Progenitor cell of endocrine pancreas (in vitro differentiated cells): ENCODE data around the gene MYRIP. TPM values are rescaled to one million over a fixed set of nuclear protein-coding genes. Genes with fewer than 3 reads are reported as not detected.

Experiments
- DNase-seq: peaks from one replicate; pipeline ENCODE4 v3.0.0; 2021; ENCODE audit warnings: low spot score; ENCODE audit not compliant: unreplicated experiment
- H3K27ac Mint-ChIP-seq: 2 replicates; pipeline ENCODE4 v1.8.0; 2021; ENCODE audit warnings: mild to moderate bottlenecking, moderate library complexity, mixed read lengths
- H3K27me3 Mint-ChIP-seq: 2 replicates; pipeline ENCODE4 v1.8.0; 2021; ENCODE audit warnings: mixed read lengths
- H3K36me3 Mint-ChIP-seq: 2 replicates; pipeline ENCODE4 v1.8.0; 2022; ENCODE audit warnings: mixed read lengths; ENCODE audit not compliant: insufficient read depth
- H3K4me1 Mint-ChIP-seq: 2 replicates; pipeline ENCODE4 v1.8.0; 2021; ENCODE audit warnings: low read depth, mixed read lengths
- H3K4me3 Mint-ChIP-seq: 2 replicates; pipeline ENCODE4 v1.8.0; 2021; ENCODE audit warnings: low read depth, mild to moderate bottlenecking, moderate library complexity, mixed read lengths
- H3K9me3 Mint-ChIP-seq: 2 replicates; pipeline ENCODE4 v1.8.0; 2021; ENCODE audit warnings: low read depth, mixed read lengths
- total RNA-seq: library from RNA; stranded (reverse); gene quantifications from 2 replicates; pipeline ENCODE4 v1.2.1, GENCODE V29; 2021
- TF ChIP-seq, protein P1 (sequence below): fragments of 200-600 bp; sonication (generic); IDR thresholded peaks from one replicate; pipeline ENCODE4 v1.5.0; 2021; ENCODE audit warnings: antibody characterized with exemption, mild to moderate bottlenecking; ENCODE audit not compliant: unreplicated experiment

Gene MYRIP
- total RNA-seq, 1 donor from 2014 or later: 0.57 TPM

DNA sequence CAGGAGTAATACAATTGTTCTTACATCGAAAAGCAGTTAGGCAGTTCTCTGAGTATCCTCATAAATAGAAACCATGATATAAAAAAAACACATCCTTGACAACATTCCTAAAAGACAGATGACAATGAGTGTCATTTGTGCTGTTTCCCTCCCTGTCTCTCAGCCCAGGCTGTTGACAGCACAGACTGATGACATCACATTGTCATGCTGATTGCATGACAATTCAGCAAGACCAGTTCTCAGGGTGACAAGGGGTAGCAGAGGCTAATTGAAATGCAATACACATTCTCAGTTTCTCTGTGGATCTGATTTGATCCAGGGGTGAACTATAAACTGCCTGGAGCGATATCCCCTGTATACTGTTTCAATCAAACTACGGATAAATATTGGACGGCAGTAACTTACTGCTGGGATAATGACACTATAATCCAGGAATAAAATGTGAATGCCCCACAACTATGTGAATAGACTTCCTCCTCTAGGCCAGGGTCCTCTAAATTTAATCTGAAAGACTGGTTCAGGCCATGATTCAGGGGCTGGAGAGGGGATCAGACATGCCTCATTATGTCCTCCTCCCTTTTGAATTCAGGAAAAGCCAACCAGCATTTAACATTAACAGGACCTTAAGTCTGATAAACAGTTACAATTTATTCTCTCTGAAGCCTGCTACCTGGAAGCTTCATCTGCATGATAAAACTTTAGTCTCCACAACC lies 483.4 kb downstream of the MYRIP start:
- H3K4me1 Mint-ChIP-seq: peaks cover 2% of the 10 kb centered on the region
- no peaks in the 10 kb centered on the region for H3K9me3 Mint-ChIP-seq
- DNase-seq: no peak
- H3K4me3 Mint-ChIP-seq: no peak overlapping the region
- H3K27me3 Mint-ChIP-seq: no peaks in the 10 kb centered on the region
- H3K36me3 Mint-ChIP-seq: no peaks in the 10 kb centered on the region
- TF ChIP-seq, protein P1, sequence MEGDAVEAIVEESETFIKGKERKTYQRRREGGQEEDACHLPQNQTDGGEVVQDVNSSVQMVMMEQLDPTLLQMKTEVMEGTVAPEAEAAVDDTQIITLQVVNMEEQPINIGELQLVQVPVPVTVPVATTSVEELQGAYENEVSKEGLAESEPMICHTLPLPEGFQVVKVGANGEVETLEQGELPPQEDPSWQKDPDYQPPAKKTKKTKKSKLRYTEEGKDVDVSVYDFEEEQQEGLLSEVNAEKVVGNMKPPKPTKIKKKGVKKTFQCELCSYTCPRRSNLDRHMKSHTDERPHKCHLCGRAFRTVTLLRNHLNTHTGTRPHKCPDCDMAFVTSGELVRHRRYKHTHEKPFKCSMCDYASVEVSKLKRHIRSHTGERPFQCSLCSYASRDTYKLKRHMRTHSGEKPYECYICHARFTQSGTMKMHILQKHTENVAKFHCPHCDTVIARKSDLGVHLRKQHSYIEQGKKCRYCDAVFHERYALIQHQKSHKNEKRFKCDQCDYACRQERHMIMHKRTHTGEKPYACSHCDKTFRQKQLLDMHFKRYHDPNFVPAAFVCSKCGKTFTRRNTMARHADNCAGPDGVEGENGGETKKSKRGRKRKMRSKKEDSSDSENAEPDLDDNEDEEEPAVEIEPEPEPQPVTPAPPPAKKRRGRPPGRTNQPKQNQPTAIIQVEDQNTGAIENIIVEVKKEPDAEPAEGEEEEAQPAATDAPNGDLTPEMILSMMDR: no peak
- no peak overlapping the region for H3K27ac Mint-ChIP-seq

GRCh38 chr3:40294434-40294833 lies 485.0 kb downstream of the MYRIP start:
- no peaks in the 10 kb centered on the region for H3K36me3 Mint-ChIP-seq
- TF ChIP-seq, protein P1: no peak

GRCh38 chr3:40298075-40298474 lies 488.7 kb downstream of the MYRIP start:
- no peak for DNase-seq
- TF ChIP-seq, protein P1: no peak
- no peaks in the 10 kb centered on the region for H3K27me3 Mint-ChIP-seq
- H3K27ac Mint-ChIP-seq: no peak overlapping the region
- H3K36me3 Mint-ChIP-seq: no peaks in the 10 kb centered on the region
- H3K4me3 Mint-ChIP-seq: no peak overlapping the region
- no peaks in the 10 kb centered on the region for H3K9me3 Mint-ChIP-seq
- H3K4me1 Mint-ChIP-seq: peaks cover 2% of the 10 kb centered on the region

More at GRCh38 chr3:40294434-40294833, 485.0 kb downstream of the MYRIP start:
- no peaks in the 10 kb centered on the region for H3K27me3 Mint-ChIP-seq
- no peaks in the 10 kb centered on the region for H3K9me3 Mint-ChIP-seq
- no peak overlapping the region for H3K27ac Mint-ChIP-seq
- no peak overlapping the region for H3K4me3 Mint-ChIP-seq
- DNase-seq: no peak
- peaks cover 2% of the 10 kb centered on the region for H3K4me1 Mint-ChIP-seq

DNA sequence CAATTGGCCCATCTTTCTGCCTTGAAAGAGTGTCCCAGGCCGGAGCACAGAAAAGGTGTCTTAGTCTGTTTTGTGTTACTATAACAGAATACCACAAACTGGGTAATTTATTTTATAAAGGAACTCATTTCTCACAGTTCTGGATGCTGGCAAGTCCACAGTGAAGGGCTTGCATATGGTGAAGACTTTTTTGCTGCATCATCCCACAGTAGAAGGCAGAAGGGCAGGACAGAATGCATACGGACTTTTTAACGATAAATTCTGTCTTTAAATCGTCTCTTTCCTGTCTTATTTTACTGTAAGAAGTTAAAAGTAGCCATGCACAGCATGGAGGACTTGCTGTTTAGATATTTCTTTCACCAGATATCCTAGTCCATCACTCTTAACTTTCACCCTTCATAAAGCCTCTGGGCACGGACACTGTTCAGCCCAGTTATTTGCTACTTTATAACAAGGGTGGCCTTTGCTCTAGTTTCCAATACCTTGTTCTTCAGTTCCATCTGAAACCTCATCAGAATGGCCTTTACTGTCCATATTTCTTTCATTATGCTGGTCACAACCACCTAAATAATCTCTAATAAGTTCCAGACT lies 489.8 kb downstream of the MYRIP start:
- Mint-ChIP-seq H3K9me3 (no peaks in the 10 kb centered on the region), H3K27ac (no peak overlapping the region), H3K27me3 (no peaks in the 10 kb centered on the region), H3K36me3 (no peaks in the 10 kb centered on the region), H3K4me3 (no peak overlapping the region), H3K4me1 (no peaks in the 10 kb centered on the region)
- TF ChIP-seq, protein P1: no peak
- no peak for DNase-seq

GRCh38 chr3:40299721-40300335 lies 490.4 kb downstream of the MYRIP start:
- TF ChIP-seq, protein P1: no peak
- no peak overlapping the region for H3K4me3 Mint-ChIP-seq
- no peaks in the 10 kb centered on the region for H3K36me3 Mint-ChIP-seq
- no peaks in the 10 kb centered on the region for H3K27me3 Mint-ChIP-seq
- no peak overlapping the region for H3K27ac Mint-ChIP-seq
- no peak for DNase-seq
- no peaks in the 10 kb centered on the region for H3K9me3 Mint-ChIP-seq
- no peaks in the 10 kb centered on the region for H3K4me1 Mint-ChIP-seq
